ENCODE results near the gene RUNX3. TPM values are rescaled to one million over a fixed set of nuclear protein-coding genes. Genes with fewer than 3 reads are reported as not detected.
A peak's percentile ranks its signal among the peaks of the same experiment; 100 is the strongest.

The RUNX3 gene
- total and polyA plus RNA-seq, 2 donors (not counting 1 experiment from before 2014, with no cell fraction given): 86.0 to 127 TPM

- TF ChIP-seq EZH2 (IDR thresholded peaks at IDR 0.05; ENCODE audit: borderline replicate concordance, insufficient read depth, low read depth, low read length, poor library complexity, severe bottlenecking): no peak
- TF ChIP-seq CTCF (IDR thresholded peaks at IDR 0.05): no peak
- peaks cover 0 to 3% (median 0%) of the 10 kb centered on the region in 4 experiments for H3K27me3 ChIP-seq (replicated peaks in 1 of 4; ENCODE audit: control extremely low read depth in 1 of 4, control insufficient read depth in 3 of 4, insufficient read depth in 4 of 4, low read length in 3 of 4)
- no peak overlapping the region for H2AFZ ChIP-seq (ENCODE audit: insufficient read depth, low read depth, low read length, poor library complexity, severe bottlenecking)
- ChIA-PET CTCF (interaction anchor here (2.2 kb wide), 1 partner anchor 310 kb away, joined by 8 read pairs; no protein-coding TSS in a partner anchor), POLR2A (no interaction called here)
- Mint-ChIP-seq H3K27ac (no peak overlapping the region), H3K9me3 (ENCODE audit: insufficient read depth) (peaks cover 12% of the 10 kb centered on the region), H3K4me3 (no peak overlapping the region), H3K4me1 (peaks cover 27% of the 10 kb centered on the region), H3K27me3 (no peaks in the 10 kb centered on the region)
- no peak overlapping the region for H3K27ac ChIP-seq (ENCODE audit: low read length in 2 of 2)
- H3K9ac ChIP-seq (ENCODE audit: low read length): no peak overlapping the region
- no peak for DNase-seq
- no peak overlapping the region for H3K4me2 ChIP-seq (replicated peaks; ENCODE audit: low read depth, low read length, poor library complexity, severe bottlenecking)
- peaks cover 0 to 3% of the 10 kb centered on the region in 2 experiments for H3K36me3 ChIP-seq (replicated peaks in 1 of 2; ENCODE audit: control extremely low read depth in 1 of 2, control insufficient read depth in 1 of 2, extremely low read depth in 1 of 2, insufficient read depth in 2 of 2, low read length in 1 of 2)
- peaks cover 0 to 10% of the 10 kb centered on the region in 2 donors for H3K4me1 ChIP-seq (ENCODE audit: control insufficient read depth in 2 of 2, insufficient read depth in 2 of 2, low read length in 2 of 2)
- intact Hi-C loops (cut with micrococcal nuclease): no loop called here
- 100% methylated on average over 2 of the region's 4 CpGs for WGBS (ENCODE audit: insufficient coverage)
- no peak overlapping the region for H3K4me3 ChIP-seq (ENCODE audit: control extremely low read depth in 1 of 5, extremely low read depth in 1 of 5, insufficient read depth in 1 of 5, low read depth in 2 of 5, low read length in 4 of 5)
- H3K79me2 ChIP-seq (ENCODE audit: control insufficient read depth, insufficient read depth, low read length): no peaks in the 10 kb centered on the region
- ATAC-seq (ENCODE audit: low read depth): no peak
- H4K20me1 ChIP-seq (ENCODE audit: control insufficient read depth, insufficient read depth, low read length, poor library complexity, severe bottlenecking): peaks cover 13% of the 10 kb centered on the region
- H3K9me3 ChIP-seq (ENCODE audit: control extremely low read depth in 1 of 3, control insufficient read depth in 2 of 3, insufficient read depth in 1 of 3, low read length in 2 of 3): peaks cover 0 to 13% (median 12%) of the 10 kb centered on the region in 3 donors
Observed at GRCh38 chr1:24895511-24895910, 34.6 kb downstream of the RUNX3 start.

- no peak for TF ChIP-seq CTCF (IDR thresholded peaks at IDR 0.05)
- no peak for TF ChIP-seq EZH2 (IDR thresholded peaks at IDR 0.05; ENCODE audit: borderline replicate concordance, insufficient read depth, low read depth, low read length, poor library complexity, severe bottlenecking)
- peaks cover 12% of the 10 kb centered on the region for H3K9me3 Mint-ChIP-seq (ENCODE audit: insufficient read depth)
- H3K4me1 Mint-ChIP-seq: peaks cover 15% of the 10 kb centered on the region
- intact Hi-C loops (cut with micrococcal nuclease): no loop called here
- Histone ChIP-seq H3K9me3 (ENCODE audit: control extremely low read depth in 1 of 3, control insufficient read depth in 2 of 3, insufficient read depth in 1 of 3, low read length in 2 of 3) (peaks cover 0 to 13% (median 12%) of the 10 kb centered on the region in 3 donors), H3K4me2 (replicated peaks; ENCODE audit: low read depth, low read length, poor library complexity, severe bottlenecking) (no peak overlapping the region), H3K79me2 (ENCODE audit: control insufficient read depth, insufficient read depth, low read length) (no peaks in the 10 kb centered on the region), H3K36me3 (replicated peaks in 1 of 2; ENCODE audit: control extremely low read depth in 1 of 2, control insufficient read depth in 1 of 2, extremely low read depth in 1 of 2, insufficient read depth in 2 of 2, low read length in 1 of 2) (no peaks in the 10 kb centered on the region), H3K27ac (ENCODE audit: low read length in 2 of 2) (no peak overlapping the region), H2AFZ (ENCODE audit: insufficient read depth, low read depth, low read length, poor library complexity, severe bottlenecking) (no peak overlapping the region), H3K9ac (ENCODE audit: low read length) (no peak overlapping the region), H3K4me3 (ENCODE audit: control extremely low read depth in 1 of 5, extremely low read depth in 1 of 5, insufficient read depth in 1 of 5, low read depth in 2 of 5, low read length in 4 of 5) (no peak overlapping the region), H3K27me3 (replicated peaks in 1 of 4; ENCODE audit: control extremely low read depth in 1 of 4, control insufficient read depth in 3 of 4, insufficient read depth in 4 of 4, low read length in 3 of 4) (peaks cover 0 to 4% (median 1%) of the 10 kb centered on the region in 4 experiments), H4K20me1 (ENCODE audit: control insufficient read depth, insufficient read depth, low read length, poor library complexity, severe bottlenecking) (peaks cover 13% of the 10 kb centered on the region), H3K4me1 (ENCODE audit: control insufficient read depth in 2 of 2, insufficient read depth in 2 of 2, low read length in 2 of 2) (peaks cover 0 to 10% of the 10 kb centered on the region in 2 donors)
- CTCF ChIA-PET: interaction anchor here (1.5 kb wide), 1 partner anchor 13 kb away, joined by 3 read pairs; no protein-coding TSS in a partner anchor
- WGBS (ENCODE audit: insufficient coverage): 93% methylated on average over 3 of the region's 8 CpGs
- peak; percentile 37 for DNase-seq
- H3K27ac Mint-ChIP-seq: no peak overlapping the region
- H3K27me3 Mint-ChIP-seq: peaks cover 1% of the 10 kb centered on the region
- ATAC-seq (ENCODE audit: low read depth): no peak
- H3K4me3 Mint-ChIP-seq: no peak overlapping the region
- POLR2A ChIA-PET: no interaction called here
Observed at GRCh38 chr1:24894002-24894401, 36.1 kb downstream of the RUNX3 start.
